H54 (cell line): ENCODE data around the gene PTPRA.
A peak's percentile ranks its signal among the peaks of the same experiment; 100 is the strongest.
"Not testable (repeated sequence)": the region's sequence is repeated elsewhere in the genome, so short reads cannot be mapped to it uniquely, and the experiment has no call there.

ENCODE experiments used
- DNase-seq: peaks from one replicate; pipeline ENCODE4 v3.0.0; 2011; ENCODE audit warnings: low spot score, mixed read lengths; ENCODE audit not compliant: insufficient read length
- FAIRE-seq: peaks from 3 replicates; lab custom pipeline; 2011; peaks lifted over from hg19 to GRCh38; lab: Jason Lieb, UNC
- POLR2A ChIP-seq: IDR thresholded peaks from 2 replicates; pipeline ENCODE4 v1.6.1; 2011; ENCODE audit warnings: low read depth, mild to moderate bottlenecking, low read length

The PTPRA gene

GRCh38 chr20:3072530-3073250 is 199.4 kb downstream of the PTPRA start:
- no peak for FAIRE-seq
- TF ChIP-seq POLR2A = no peak
- DNase-seq = no peak

GRCh38 chr20:3073251-3073643 is 200.0 kb downstream of the PTPRA start:
- DNase-seq = not testable (repeated sequence)

DNA sequence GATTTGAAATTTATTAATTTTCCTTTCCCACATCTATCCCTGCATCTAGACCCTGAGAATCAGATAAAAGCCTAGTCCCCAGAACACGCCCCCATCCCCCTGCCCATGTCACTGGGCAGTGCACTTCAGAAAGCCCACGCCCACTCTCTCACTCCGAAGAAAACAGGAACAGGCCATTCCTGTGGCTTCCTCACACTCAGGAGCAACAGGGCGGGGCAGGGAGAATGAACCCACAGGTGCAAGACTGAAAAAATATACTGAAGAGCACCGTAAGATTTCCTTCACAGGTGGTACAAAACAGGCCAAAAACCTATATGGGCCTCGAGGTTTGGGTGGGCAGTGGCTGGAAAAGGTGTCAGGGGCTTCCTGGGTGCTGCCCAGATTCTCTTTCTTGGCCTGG is 201.5 kb downstream of the PTPRA start:
- DNase-seq (no peak), FAIRE-seq (no peak)
- TF ChIP-seq POLR2A = no peak

More at GRCh38 chr20:3073251-3073643, 200.0 kb downstream of the PTPRA start:
- not testable (repeated sequence) for FAIRE-seq

DNA sequence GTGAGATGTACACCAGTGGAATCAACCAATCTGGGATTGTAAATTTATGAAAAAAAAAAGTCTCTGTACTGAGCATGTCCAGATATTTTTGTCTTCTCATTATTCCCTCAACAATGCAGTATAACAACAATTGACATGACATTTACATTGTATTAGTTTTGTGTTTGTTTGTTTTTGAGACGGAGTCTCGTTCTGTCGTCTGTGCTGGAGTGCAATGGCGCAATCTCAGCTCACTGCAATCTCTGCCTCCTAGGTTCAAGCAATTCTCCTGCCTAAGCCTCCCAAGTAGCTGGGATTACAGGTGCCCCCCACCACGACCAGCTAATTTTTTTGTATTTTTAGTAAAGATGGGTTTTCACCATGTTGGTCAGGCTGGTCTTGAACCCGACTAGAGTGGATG is 202.0 kb downstream of the PTPRA start:
- DNase-seq, FAIRE-seq: not testable (repeated sequence)

DNA sequence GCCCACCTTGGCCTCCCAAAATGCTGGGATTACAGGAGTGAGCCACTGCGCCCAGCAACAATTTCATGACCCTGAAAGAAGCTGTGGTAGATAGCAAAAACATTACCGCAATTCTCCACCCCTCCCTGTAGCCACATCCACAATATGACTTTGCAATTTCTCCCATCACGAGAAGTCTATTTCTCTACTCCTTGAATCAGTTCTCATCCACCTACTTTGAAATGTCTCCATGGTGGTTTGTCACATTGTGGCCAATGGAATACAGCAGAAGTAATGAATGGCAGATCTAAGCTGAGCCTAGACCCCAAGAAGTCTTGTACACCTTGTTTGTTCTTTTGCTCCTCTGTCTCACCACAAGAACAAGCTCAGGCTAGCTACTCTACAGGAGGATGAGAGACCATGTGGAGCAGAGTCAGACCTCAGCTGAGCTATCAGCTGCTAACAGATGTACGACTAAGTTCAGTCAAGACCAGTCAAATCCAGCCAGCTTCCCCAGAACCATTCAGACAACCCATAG is 204.4 kb downstream of the PTPRA start:
- no peak for FAIRE-seq
- no peak for TF ChIP-seq POLR2A
- DNase-seq = no peak

DNA sequence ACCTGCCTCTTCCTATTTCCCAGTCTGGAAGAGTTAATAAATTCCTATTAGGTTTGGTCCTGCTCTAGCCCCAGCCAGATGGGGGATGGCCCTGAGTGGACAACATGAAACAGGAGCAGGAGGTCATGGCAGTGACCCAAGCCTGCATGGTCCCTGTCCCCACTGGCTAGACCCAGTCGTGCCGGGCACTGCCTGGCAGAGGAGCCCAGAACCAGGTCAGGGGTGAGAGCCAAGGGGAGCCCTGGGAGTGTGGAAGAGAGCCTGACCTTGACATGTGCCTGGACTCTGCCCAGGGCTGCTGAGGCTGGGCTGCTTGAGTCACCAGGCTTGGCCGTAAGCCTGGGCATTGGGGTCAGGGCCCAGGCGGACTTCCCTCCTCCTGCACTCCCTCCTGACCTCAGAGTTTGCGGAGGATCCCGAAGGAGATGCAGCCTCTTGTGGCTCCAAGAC is 207.7 kb downstream of the PTPRA start:
- no peak for TF ChIP-seq POLR2A
- DNase-seq = peak; percentile 100
- FAIRE-seq = peak; percentile 89

DNA sequence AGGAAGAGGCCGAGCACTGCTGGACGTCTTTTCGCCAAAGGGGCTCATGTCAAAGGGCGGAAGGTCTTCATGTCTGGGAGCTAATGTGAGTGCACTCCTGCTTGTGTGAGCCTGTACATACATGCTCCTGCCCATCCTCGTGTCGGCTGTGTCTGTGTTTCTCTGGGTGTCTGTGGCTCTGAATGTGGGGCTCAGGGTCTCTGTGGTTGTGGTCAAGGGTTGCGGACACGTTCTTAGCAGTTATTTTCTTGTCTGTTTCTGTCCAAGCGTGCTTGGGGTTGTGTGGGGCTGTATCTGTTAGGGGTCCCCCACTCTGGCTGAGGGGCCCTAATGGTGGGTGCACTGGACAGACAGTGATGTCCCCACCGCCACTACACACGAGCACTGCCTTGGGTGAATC is 208.4 kb downstream of the PTPRA start:
- FAIRE-seq (no peak), DNase-seq (no peak)
- TF ChIP-seq POLR2A = no peak

DNA sequence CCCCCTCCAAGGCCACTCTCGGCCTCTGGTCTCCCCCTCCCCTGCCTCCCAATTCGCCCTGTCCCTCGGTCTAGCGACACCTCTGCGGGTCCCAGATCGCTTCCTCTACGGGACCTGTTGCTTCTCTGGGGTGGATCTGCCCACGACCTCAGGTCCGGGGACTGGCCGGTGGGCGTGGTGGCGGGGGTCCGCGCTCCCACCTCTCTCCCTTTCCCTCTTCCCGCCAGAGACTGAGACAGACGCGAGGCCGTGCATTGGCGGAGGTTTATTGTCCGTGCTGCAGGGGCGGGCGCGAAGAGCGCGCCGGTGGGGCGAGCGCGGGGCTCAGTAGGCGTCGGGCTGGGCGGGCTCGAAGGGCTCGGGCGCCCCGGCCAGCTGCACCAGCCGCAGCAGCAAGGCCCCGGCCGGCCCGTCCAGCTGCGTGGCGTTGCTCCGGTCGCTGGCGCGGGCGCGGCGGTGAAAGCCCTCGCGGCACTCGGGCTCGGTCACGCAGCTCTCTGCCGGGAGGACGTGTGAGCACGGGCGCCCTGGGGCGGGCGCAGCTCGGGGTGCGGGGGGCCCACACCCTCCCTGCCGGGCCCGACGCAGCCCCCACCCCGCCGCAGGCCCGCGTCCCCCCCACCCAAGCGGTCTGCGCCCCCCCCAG is 209.1 kb downstream of the PTPRA start:
- DNase-seq = no peak
- FAIRE-seq = no peak
- TF ChIP-seq POLR2A = no peak

DNA sequence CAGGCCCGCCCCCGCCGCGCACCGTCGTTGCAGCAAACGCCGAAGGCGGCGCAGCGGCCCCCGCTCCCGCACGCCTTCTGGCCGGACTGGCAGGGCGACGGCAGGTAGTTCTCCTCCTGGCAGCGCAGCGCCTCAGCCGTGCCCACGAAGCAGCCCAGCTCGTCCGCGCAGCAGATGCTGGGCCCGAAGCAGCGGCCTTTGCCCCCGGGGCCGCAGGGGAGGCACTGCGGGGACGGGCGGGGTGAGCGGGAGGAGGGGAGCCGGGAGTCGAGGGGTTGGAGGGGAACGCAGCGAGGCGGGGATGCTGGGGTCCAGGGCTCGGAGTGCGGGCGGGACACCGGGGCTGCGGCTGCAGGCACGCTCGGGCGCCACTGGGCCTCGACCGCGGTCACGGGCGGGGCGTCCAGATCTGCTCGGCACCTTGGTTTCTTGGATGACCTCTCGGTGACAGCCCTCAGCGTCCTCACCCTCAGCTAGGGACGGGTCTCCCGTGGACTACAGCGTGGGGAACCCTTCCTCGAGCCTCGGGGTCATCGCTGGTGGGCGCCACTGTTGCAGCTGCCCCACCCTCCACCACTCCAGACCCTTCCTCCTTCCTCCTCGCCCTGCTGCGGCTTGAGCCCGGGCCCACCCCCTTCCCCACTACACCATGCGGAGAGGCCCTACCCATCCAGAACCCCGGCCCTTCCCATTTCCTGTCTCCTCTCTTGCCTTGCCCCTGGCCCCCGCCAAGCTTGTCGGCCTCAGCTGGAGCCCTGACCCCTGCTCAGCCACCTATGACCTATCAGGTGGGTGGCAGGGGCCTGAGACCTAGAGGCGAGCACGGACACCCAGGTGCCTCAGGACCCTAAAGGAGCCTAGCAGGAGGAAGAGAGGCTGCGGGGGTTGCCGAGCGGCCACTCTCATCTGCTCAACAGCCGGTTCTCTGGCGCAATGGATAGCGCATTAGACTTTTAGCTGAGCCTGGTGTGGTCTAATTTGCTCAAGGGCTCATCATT is 210.0 kb downstream of the PTPRA start:
- DNase-seq (no peak), FAIRE-seq (no peak)
- TF ChIP-seq POLR2A = no peak

- TF ChIP-seq POLR2A = no peak
- DNase-seq (no peak), FAIRE-seq (no peak)
These were observed 211.2 kb downstream of the PTPRA start, which contains the start of gene AVP for GRCh38 chr20:3084283-3084985. Gene AVP, minus strand, starts transcription at chr20:3084724. Its CDS starts 50 bp downstream, at chr20:3084674.

DNA sequence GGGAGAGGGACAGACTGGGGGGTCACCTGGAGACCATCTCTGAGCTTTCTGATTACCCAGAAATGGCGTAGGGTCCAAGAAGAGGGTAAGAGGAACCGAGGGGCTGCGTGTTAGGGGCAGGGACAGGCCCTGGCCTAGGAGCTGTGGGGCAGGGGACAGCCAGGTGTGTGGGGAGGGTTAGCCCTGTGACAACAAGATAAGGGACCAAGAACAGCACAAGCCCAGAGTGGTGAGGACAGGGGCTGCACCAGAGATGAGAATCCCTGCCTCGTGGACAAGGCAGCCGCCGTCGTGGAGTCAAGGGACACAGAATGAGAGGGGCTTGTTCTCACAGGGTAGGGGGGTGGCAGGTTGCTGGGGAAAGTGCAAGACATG is 211.7 kb downstream of the PTPRA start:
- TF ChIP-seq POLR2A = no peak
- no peak for FAIRE-seq
- DNase-seq = no peak

DNA sequence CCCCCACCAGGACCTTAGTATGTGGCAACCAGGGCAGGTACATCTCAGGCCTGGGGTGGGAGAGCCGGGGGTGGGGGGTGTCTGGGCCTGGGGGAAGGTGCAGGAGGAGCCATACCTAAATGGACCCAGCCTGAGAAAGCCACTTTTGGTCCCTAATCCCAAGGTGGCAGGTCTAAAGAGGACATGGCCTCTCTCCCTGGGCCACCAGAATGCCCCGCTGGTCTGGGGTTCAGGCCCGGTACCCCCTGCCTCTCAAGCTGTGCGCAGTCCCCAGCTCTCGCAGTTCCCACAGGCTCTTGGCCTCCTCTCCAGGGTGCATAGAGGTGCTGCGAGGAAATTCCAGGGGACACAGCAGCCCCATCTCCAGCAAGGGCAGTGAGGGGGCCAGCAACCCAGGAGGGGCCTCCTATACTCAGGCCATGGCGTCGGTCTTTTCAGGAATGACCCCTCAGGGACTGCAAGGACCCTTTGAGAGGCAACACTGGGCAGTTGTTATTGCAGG is 212.3 kb downstream of the PTPRA start:
- no peak for TF ChIP-seq POLR2A

DNA sequence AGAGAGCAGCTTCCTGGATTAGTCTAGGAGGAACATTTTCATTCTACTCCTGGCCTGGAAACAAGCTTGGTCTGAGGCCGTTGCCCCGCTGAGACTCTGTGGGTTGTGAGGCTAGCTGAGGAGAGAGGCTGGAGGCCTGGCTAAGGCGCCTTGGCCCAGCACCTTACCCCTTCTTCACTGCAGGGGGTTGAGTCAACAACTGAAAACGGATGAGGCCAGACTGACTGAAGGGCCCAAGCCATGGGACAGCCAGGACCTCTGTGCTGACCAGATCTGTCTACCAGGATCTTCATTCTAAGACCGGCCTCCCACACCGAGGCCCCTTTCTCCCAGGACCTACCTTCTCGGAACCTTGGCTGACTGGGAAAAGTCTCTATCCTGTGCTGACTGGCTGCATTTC is 214.8 kb downstream of the PTPRA start:
- no peak for DNase-seq
- TF ChIP-seq POLR2A = no peak
- FAIRE-seq = no peak

More for the DNA sequence above, 212.3 kb downstream of the PTPRA start:
- DNase-seq = no peak
- no peak for FAIRE-seq
